Measurements from ENCODE around the gene TNS1.

- TF ChIP-seq SP1 (IDR thresholded peaks at IDR 0.05; ENCODE audit: low read depth, low read length): no peak
- TF ChIP-seq USF2 (IDR thresholded peaks at IDR 0.05; ENCODE audit: borderline replicate concordance, low read depth, low read length): no peak
- TF ChIP-seq TCF12 (IDR thresholded peaks at IDR 0.05; ENCODE audit: low read depth, low read length): no peak
- TF ChIP-seq ESRRA (IDR thresholded peaks at IDR 0.05; ENCODE audit: low read length): no peak
- no peak for TF ChIP-seq CTCF (IDR thresholded peaks at IDR 0.05 in 2 of 3, conservative IDR thresholded peaks at IDR 0.05 in 1 of 3; ENCODE audit: control insufficient read depth in 2 of 3, extremely low read depth in 1 of 3, insufficient read depth in 1 of 3, low read depth in 3 of 3, low read length in 3 of 3)
- TF ChIP-seq POLR2A (IDR thresholded peaks at IDR 0.05; ENCODE audit: low read depth, low read length): no peak
Observed at GRCh38 chr2:217988840-217989204, 14.0 kb downstream of the TNS1 start.
